SH-SY5Y (cell line): Measurements from ENCODE around the gene EEF1E1.

Source experiments
- GATA2 ChIP-seq: IDR thresholded peaks from 2 replicates; pipeline ENCODE4 v1.6.1; 2011; ENCODE audit warnings: mild to moderate bottlenecking, low read depth, low read length
- GATA3 ChIP-seq: IDR thresholded peaks from 2 replicates; pipeline ENCODE4 v1.6.1; 2011; ENCODE audit warnings: low read depth, mild to moderate bottlenecking, low read length, moderate library complexity

DNA sequence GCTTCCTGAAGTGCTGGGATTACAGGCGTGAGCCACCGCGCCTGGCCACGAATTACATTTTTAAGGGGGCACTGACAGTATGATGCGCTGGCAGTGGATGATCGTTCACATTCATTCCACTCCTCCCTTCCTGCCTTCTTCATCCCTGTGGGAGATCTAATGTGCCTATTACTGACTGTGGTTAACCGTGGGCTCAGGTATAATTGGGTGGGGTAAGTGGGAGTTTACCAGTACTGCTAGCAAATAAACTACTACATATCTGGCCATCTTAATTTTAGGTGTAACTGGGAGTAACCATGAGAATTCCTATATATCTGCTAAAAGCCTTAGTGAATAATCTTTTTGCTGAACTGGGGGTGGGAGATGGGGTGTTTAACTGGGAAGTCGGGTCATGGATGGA is 31.6 kb downstream of the EEF1E1 start:
- TF ChIP-seq GATA2 (no peak), GATA3 (no peak)
